H1 (cell line): Measurements from ENCODE around the gene ARFGAP3. TPM values are rescaled to one million over a fixed set of nuclear protein-coding genes. Genes with fewer than 3 reads are reported as not detected.

ENCODE experiments used
- CTCF ChIA-PET: fragments of 300-600 bp; sonication (Branson Sonifier 250); formaldehyde crosslinking; loops from one replicate; lab custom pipeline; 2021; ENCODE audit not compliant: partially characterized antibody; lab: Charles Lee
- POLR2A ChIA-PET: fragments of 300-600 bp; sonication (Branson Sonifier 250); formaldehyde crosslinking; loops from one replicate; lab custom pipeline; 2021; ENCODE audit warnings: inconsistent platforms; ENCODE audit not compliant: partially characterized antibody; lab: Charles Lee
- DNase-seq, 2 experiments: peaks; one replicate each; pipeline versions ENCODE4 v3.0.0 to v3.0.0-alpha.2; 2010 to 2022; ENCODE audit warnings: low spot score in 2 of 2, low read depth in 1 of 2, mixed read lengths in 1 of 2
- FAIRE-seq: peaks from 2 replicates; lab custom pipeline; 2011; peaks lifted over from hg19 to GRCh38; lab: Jason Lieb, UNC
- H2AFZ ChIP-seq: 2 replicates; pipeline ENCODE4 v1.8.1; 2012; ENCODE audit warnings: low read length, inconsistent platforms
- H2AK5ac ChIP-seq: 2 replicates; pipeline ENCODE4 v1.6.1; 2013; ENCODE audit warnings: low read depth, low read length
- H2BK120ac ChIP-seq: replicated peaks from 2 replicates; pipeline ENCODE3; 2013; ENCODE audit warnings: low read depth, low read length, inconsistent platforms
- H2BK12ac ChIP-seq: 2 replicates; pipeline ENCODE4 v1.6.1; 2013; ENCODE audit warnings: low read depth, low read length
- H2BK15ac ChIP-seq: 2 replicates; pipeline ENCODE4 v1.6.1; 2013; ENCODE audit warnings: low read length
- H2BK20ac ChIP-seq: 2 replicates; pipeline ENCODE4 v1.6.1; 2013; ENCODE audit warnings: low read length
- H2BK5ac ChIP-seq: 2 replicates; pipeline ENCODE4 v1.6.1; 2013; ENCODE audit warnings: low read depth, low read length
- H3K14ac ChIP-seq: 2 replicates; pipeline ENCODE4 v1.6.1; 2013; ENCODE audit warnings: inconsistent platforms; ENCODE audit not compliant: insufficient read length
- H3K18ac ChIP-seq: 2 replicates; pipeline ENCODE4 v1.6.1; 2013; ENCODE audit warnings: low read length; ENCODE audit errors: extremely low read depth
- H3K23ac ChIP-seq: 2 replicates; pipeline ENCODE4 v1.6.1; 2013; ENCODE audit warnings: inconsistent platforms; ENCODE audit not compliant: insufficient read length
- H3K23me2 ChIP-seq: 2 replicates; pipeline ENCODE4 v1.6.1; 2013; ENCODE audit warnings: low read depth, low read length
- H3K27ac ChIP-seq: 2 replicates; pipeline ENCODE4 v1.6.1; 2011; ENCODE audit warnings: low read depth, low read length, inconsistent platforms
- H3K27me3 ChIP-seq, 4 experiments: replicated peaks in 1 of 4; 1 replicate in 1 of 4; 2 replicates in 3 of 4; pipeline versions ENCODE4 v1.6.1 to v1.8.1; 2011 to 2013; ENCODE audit warnings: low read length in 3 of 4, mild to moderate bottlenecking in 3 of 4, inconsistent platforms in 2 of 4, mixed read lengths in 2 of 4, moderate library complexity in 1 of 4; ENCODE audit not compliant: control insufficient read depth in 3 of 4, insufficient read depth in 3 of 4; ENCODE audit errors: extremely low read depth in 1 of 4
- H3K36me3 ChIP-seq, 4 experiments: 2 replicates each; pipeline versions ENCODE4 v1.6.1 to v1.8.1; 2011 to 2013; ENCODE audit warnings: mild to moderate bottlenecking in 4 of 4, low read length in 3 of 4, moderate library complexity in 2 of 4, control low read depth in 1 of 4, inconsistent platforms in 1 of 4; ENCODE audit not compliant: insufficient read depth in 4 of 4, control insufficient read depth in 2 of 4
- H3K4ac ChIP-seq: replicated peaks from 2 replicates; pipeline ENCODE3; 2013; ENCODE audit warnings: low read length, low read depth, mixed read lengths, inconsistent platforms; ENCODE audit not compliant: insufficient read length
- H3K4me1 ChIP-seq, 4 experiments: replicated peaks in 1 of 4; 1 replicate in 1 of 4; 2 replicates in 3 of 4; pipeline versions ENCODE4 v1.6.1 to v1.8.1; 2011 to 2013; ENCODE audit warnings: low read length in 3 of 4, inconsistent platforms in 2 of 4, mixed read lengths in 1 of 4; ENCODE audit not compliant: insufficient read depth in 4 of 4, control insufficient read depth in 3 of 4
- H3K4me2 ChIP-seq, 2 experiments: 2 replicates each; pipeline versions ENCODE4 v1.6.1 to v1.8.1; 2011 to 2013; ENCODE audit warnings: low read depth in 2 of 2, low read length in 2 of 2, control low read depth in 1 of 2, inconsistent platforms in 1 of 2, mild to moderate bottlenecking in 1 of 2; ENCODE audit not compliant: insufficient read depth in 1 of 2
- H3K4me3 ChIP-seq, 4 experiments: fragments of 200-600, 300-600 bp in 1 of 4; sonication (generic), shearing (Covaris generic), sonication (Bioruptor Twin) in 1 of 4; 2 replicates each; pipeline versions ENCODE4 v1.5.1 to v1.8.1; 2011 to 2016; ENCODE audit warnings: low read length in 4 of 4, low read depth in 3 of 4, control low read depth in 2 of 4, inconsistent platforms in 2 of 4, mild to moderate bottlenecking in 2 of 4, mixed read lengths in 1 of 4, moderate library complexity in 1 of 4; ENCODE audit not compliant: insufficient read depth in 2 of 4; ENCODE audit errors: extremely low read depth in 1 of 4
- H3K56ac ChIP-seq: replicated peaks from 2 replicates; pipeline ENCODE3; 2013; ENCODE audit warnings: low read depth, mild to moderate bottlenecking, mixed read lengths, low read length, inconsistent platforms; ENCODE audit not compliant: insufficient read length
- H3K79me1 ChIP-seq: 2 replicates; pipeline ENCODE4 v1.6.1; 2013; ENCODE audit warnings: low read depth, low read length, control low read depth
- H3K79me2 ChIP-seq, 2 experiments: 2 replicates each; pipeline versions ENCODE4 v1.6.1 to v1.8.1; 2012 to 2013; ENCODE audit warnings: low read length in 2 of 2, mild to moderate bottlenecking in 2 of 2, inconsistent platforms in 1 of 2; ENCODE audit not compliant: insufficient read depth in 2 of 2, control insufficient read depth in 1 of 2
- H3K9ac ChIP-seq, 4 experiments: replicated peaks in 1 of 4; 1 replicate in 1 of 4; 2 replicates in 3 of 4; pipeline versions ENCODE4 v1.6.1 to v1.8.1; 2011 to 2013; ENCODE audit warnings: low read depth in 3 of 4, low read length in 3 of 4, control low read depth in 2 of 4, mild to moderate bottlenecking in 2 of 4, moderate library complexity in 2 of 4, inconsistent platforms in 1 of 4; ENCODE audit errors: extremely low read depth in 1 of 4
- H3K9me3 ChIP-seq, 2 experiments: 2 replicates each; pipeline versions ENCODE4 v1.6.1 to v1.8.1; 2012 to 2013; ENCODE audit warnings: mild to moderate bottlenecking in 2 of 2, moderate library complexity in 2 of 2, control low read depth in 1 of 2, inconsistent platforms in 1 of 2, low read depth in 1 of 2, low read length in 1 of 2, mixed read lengths in 1 of 2; ENCODE audit not compliant: insufficient read depth in 2 of 2
- H4K20me1 ChIP-seq, 2 experiments: replicated peaks in 1 of 2; 2 replicates each; pipeline versions ENCODE3 to v1.8.1; 2011 to 2013; ENCODE audit warnings: inconsistent platforms in 2 of 2, low read length in 2 of 2, mild to moderate bottlenecking in 1 of 2; ENCODE audit not compliant: insufficient read depth in 2 of 2, control insufficient read depth in 1 of 2
- H4K5ac ChIP-seq: 2 replicates; pipeline ENCODE4 v1.6.1; 2013; ENCODE audit warnings: low read length, low read depth, mixed read lengths, inconsistent platforms; ENCODE audit not compliant: insufficient read length
- H4K8ac ChIP-seq: 2 replicates; pipeline ENCODE4 v1.8.0; 2013; ENCODE audit warnings: mild to moderate bottlenecking, moderate library complexity, low read length, inconsistent platforms; ENCODE audit not compliant: insufficient read depth; ENCODE audit errors: extremely low read depth
- H4K91ac ChIP-seq: replicated peaks from 2 replicates; pipeline ENCODE3; 2013; ENCODE audit warnings: low read length, mixed read lengths, inconsistent platforms; ENCODE audit not compliant: insufficient read length
- ATF2 ChIP-seq: IDR thresholded peaks from 2 replicates; pipeline ENCODE4 v1.6.1; 2012; ENCODE audit warnings: low read length, inconsistent platforms
- BCL11A ChIP-seq, 2 experiments: IDR thresholded peaks; one replicate each; pipeline ENCODE4 v1.6.1; 2011; ENCODE audit warnings: low read depth in 2 of 2, low read length in 2 of 2, mild to moderate bottlenecking in 2 of 2
- BRCA1 ChIP-seq: IDR thresholded peaks from 2 replicates; pipeline ENCODE4 v1.6.1; 2012; ENCODE audit warnings: low read depth, low read length, improper control_type of control experiment
- CTCF ChIP-seq, 3 experiments: IDR thresholded peaks; 1 replicate in 2 of 3; 2 replicates in 1 of 3; pipeline versions ENCODE4 v1.5.1 to v1.6.1; 2011; ENCODE audit warnings: low read length in 3 of 3, mild to moderate bottlenecking in 3 of 3, inconsistent platforms in 2 of 3, low read depth in 1 of 3, moderate library complexity in 1 of 3; ENCODE audit not compliant: insufficient read depth in 1 of 3; ENCODE audit errors: control extremely low read depth in 1 of 3
- HDAC6 ChIP-seq: IDR thresholded peaks from one replicate; pipeline ENCODE4 v1.7.1; 2012; ENCODE audit warnings: low read depth, mild to moderate bottlenecking, inconsistent platforms, low read length, moderate library complexity
- POLR2A ChIP-seq, 2 experiments: IDR thresholded peaks; 1 replicate in 1 of 2; 2 replicates in 1 of 2; pipeline ENCODE4 v1.6.1; 2011; ENCODE audit warnings: low read depth in 2 of 2, low read length in 2 of 2, mild to moderate bottlenecking in 2 of 2; ENCODE audit errors: control extremely low read depth in 1 of 2
- TCF12 ChIP-seq: IDR thresholded peaks from 2 replicates; pipeline ENCODE4 v1.6.1; 2011; ENCODE audit warnings: low read depth, mild to moderate bottlenecking, low read length
- WGBS, 2 experiments: shearing (Covaris generic) in 1 of 2; methylation state at CpG; one replicate each; pipeline versions ENCODE4 v1.1.6 to v1.1.7; 2013 to 2015; ENCODE audit warnings: low lambda C conversion rate in 2 of 2, mixed read lengths in 2 of 2, inconsistent platforms in 1 of 2, low coverage in 1 of 2, missing lambda C conversion rate in 1 of 2; ENCODE audit not compliant: insufficient replicate concordance in 2 of 2, insufficient coverage in 1 of 2, insufficient read length in 1 of 2; ENCODE audit errors: extremely low coverage in 1 of 2, missing lambda C conversion rate in 1 of 2; 5-methylcytosine and 5-hydroxymethylcytosine counted together
- polyA plus RNA-seq, 7 experiments: library from polyadenylated mRNA; depleted of rRNA in 3 of 7; stranded (reverse) in 5 of 7; unstranded in 2 of 7; fragments of >200 nt in 5 of 7; fragments of 200-250 nt in 2 of 7; gene quantifications; 1 replicate in 5 of 7; 2 replicates in 1 of 7; 4 replicates in 1 of 7; pipeline versions ENCODE4 v1.2.1 to v1.2.3, GENCODE V29; 2011 to 2013; ENCODE audit warnings: missing spikeins in 2 of 7, mixed read lengths in 2 of 7
- total RNA-seq: library from RNA; stranded (reverse); fragmentation: NEBNext Ultra II Directional; extraction: Animal tissue kit (Norgen Biotek cat#: 25700); gene quantifications from 2 replicates; pipeline ENCODE4 v1.2.1, GENCODE V29; 2021

ARFGAP3 gene
- total and polyA plus RNA-seq, 2 of the 8 experiments (the other 6 are each of a cell fraction or from before 2014, with no cell fraction given) = 9.7 to 16.0 TPM

- FAIRE-seq = no peak
- H3K4me2 ChIP-seq = no peak overlapping the region
- no peak overlapping the region for H3K4ac ChIP-seq
- no peak overlapping the region for H2BK120ac ChIP-seq
- no peaks in the 10 kb centered on the region; the same call in 1 of the 2 replicates for H3K23me2 ChIP-seq
- H2BK20ac ChIP-seq = no peak overlapping the region
- H3K4me3 ChIP-seq = no peak overlapping the region
- no peaks in the 10 kb centered on the region for H3K27me3 ChIP-seq
- H4K20me1 ChIP-seq = peaks cover 2 to 15% of the 10 kb centered on the region in 2 experiments
- no peak overlapping the region for H2AFZ ChIP-seq
- no peak for DNase-seq
- no peak overlapping the region for H3K14ac ChIP-seq
- H2BK5ac ChIP-seq = no peak overlapping the region
- no peak overlapping the region for H2BK15ac ChIP-seq
- H3K9ac ChIP-seq = no peak overlapping the region
- no peak for TF ChIP-seq HDAC6
- no peak for TF ChIP-seq POLR2A (IDR thresholded peaks at IDR 0.05; ENCODE audit: control extremely low read depth in 1 of 2, low read depth in 2 of 2, low read length in 2 of 2)
- no peak for TF ChIP-seq TCF12
- no peak for TF ChIP-seq ATF2
- no peak for TF ChIP-seq BCL11A (IDR thresholded peaks at IDR 0.05; ENCODE audit: low read depth in 2 of 2, low read length in 2 of 2)
- TF ChIP-seq BRCA1 = no peak
- no peak for TF ChIP-seq CTCF (IDR thresholded peaks at IDR 0.05; ENCODE audit: control extremely low read depth in 1 of 3, insufficient read depth in 1 of 3, low read depth in 1 of 3, low read length in 3 of 3)
- CTCF ChIA-PET = interaction anchor here (0.9 to 2.9 kb wide), 4 partner anchors 13 to 161 kb away, joined by 3 to 8 read pairs (median 4); no protein-coding TSS in a partner anchor
- no peak overlapping the region for H2AK5ac ChIP-seq
- peaks cover 3 to 15% (median 10%) of the 10 kb centered on the region in 4 experiments; a peak in 6 of 8 replicates for H3K36me3 ChIP-seq
- H4K91ac ChIP-seq = no peak overlapping the region
- H3K56ac ChIP-seq = no peak overlapping the region
- 90% methylated on average over 4 of the region's 4 CpGs; no CpG with 5 or more reads in 1 of the 2 experiments for WGBS, 2 experiments
- no peaks in the 10 kb centered on the region for H3K4me1 ChIP-seq
- no peak overlapping the region for H3K27ac ChIP-seq
- no peak overlapping the region for H4K5ac ChIP-seq
- no peaks in the 10 kb centered on the region for H3K9me3 ChIP-seq
- POLR2A ChIA-PET = no interaction called here
- H3K23ac ChIP-seq = no peak overlapping the region
- no peak overlapping the region for H2BK12ac ChIP-seq
- H3K79me1 ChIP-seq = no peaks in the 10 kb centered on the region; the same call in 1 of the 2 replicates
- H3K18ac ChIP-seq = no peak overlapping the region
- H4K8ac ChIP-seq = no peak overlapping the region
- 0 out of 4 replicates have a peak, but pooled peaks cover 0 to 2% of the 10 kb centered on the region in 2 experiments for H3K79me2 ChIP-seq
Observed at GRCh38 chr22:42889304-42889703, 32.2 kb upstream of the ARFGAP3 start.
